Activated gamma-delta T cell (primary cell): Measurements from ENCODE around the gene SPATA46.

Experiments used
- DNase-seq: peaks from one replicate; lab custom pipeline; 2025; lab: John Stamatoyannopoulos, UW

Gene SPATA46

GRCh38 chr1:162373541-162374260 lies 3.0 kb downstream of the SPATA46 start:
- no peak for DNase-seq

GRCh38 chr1:162373072-162373427 lies 3.6 kb downstream of the SPATA46 start:
- DNase-seq: no peak

GRCh38 chr1:162372159-162373071 lies 4.2 kb downstream of the SPATA46 start:
- DNase-seq: no peak

DNA sequence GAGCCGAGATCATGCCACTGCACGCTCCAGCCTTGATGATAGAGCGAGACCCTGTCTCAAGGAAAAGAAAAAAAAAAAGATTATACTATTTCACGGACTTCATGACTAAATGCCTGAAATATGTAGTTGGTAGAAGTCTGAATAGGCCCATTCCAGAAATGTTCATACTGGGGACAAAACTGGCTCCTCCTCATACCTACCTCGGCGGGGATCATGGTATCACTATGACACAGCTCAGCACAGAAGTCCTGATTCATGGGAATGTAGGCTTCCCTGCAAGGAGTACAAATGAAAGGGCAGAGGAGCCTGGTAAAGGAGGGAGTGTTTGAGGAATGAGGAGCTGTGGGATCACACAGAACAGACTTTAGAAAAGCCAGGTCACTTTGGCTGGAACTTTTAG lies 5.0 kb downstream of the SPATA46 start:
- no peak for DNase-seq

GRCh38 chr1:162370721-162371120 lies 5.9 kb downstream of the SPATA46 start:
- no peak for DNase-seq

- no peak for DNase-seq
Measured at GRCh38 chr1:162370161-162370560, 6.5 kb downstream of the SPATA46 start.

- no peak for DNase-seq
Measured at GRCh38 chr1:162369571-162369970, 7.1 kb downstream of the SPATA46 start.

GRCh38 chr1:162368451-162368850 lies 8.2 kb downstream of the SPATA46 start:
- no peak for DNase-seq

DNA sequence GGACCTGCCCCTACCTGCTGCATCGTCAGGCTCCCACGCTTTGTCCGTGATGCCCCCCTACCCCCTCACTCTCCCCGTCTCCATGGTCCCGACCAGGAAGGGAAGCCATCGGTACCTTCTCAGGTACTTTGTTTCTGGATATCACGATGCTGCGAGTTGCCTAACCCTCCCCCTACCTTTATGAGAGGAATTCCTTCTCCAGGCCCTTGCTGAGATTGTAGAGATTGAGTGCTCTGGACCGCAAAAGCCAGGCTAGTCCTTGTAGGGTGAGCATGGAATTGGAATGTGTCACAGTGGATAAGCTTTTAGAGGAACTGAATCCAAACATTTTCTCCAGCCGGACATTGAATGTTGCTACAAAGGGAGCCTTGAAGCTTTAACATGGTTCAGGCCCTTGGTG lies 8.9 kb downstream of the SPATA46 start:
- no peak for DNase-seq

- no peak for DNase-seq
Measured at GRCh38 chr1:162367073-162367472, 9.6 kb downstream of the SPATA46 start.

GRCh38 chr1:162366671-162367070 lies 10.0 kb downstream of the SPATA46 start:
- DNase-seq: no peak

DNA sequence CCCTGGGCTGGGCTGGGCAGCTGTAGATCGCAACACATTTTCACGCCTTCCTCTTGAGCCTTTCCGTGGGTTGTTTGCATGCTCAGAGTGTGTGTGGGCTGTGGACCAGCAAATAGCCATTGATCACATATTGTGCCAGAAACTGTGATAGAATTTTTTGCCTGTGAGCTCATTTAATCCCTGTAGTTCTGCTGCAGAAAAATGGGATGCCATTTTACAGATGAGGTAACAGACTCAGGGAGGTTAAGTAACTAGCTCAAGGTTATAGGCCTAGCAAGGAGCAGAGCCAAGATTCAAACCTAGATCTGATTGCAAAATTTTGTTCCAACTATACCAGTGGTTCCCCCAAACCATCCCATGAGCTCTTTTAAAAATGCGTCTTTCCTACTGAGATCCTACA lies 10.5 kb downstream of the SPATA46 start:
- no peak for DNase-seq

- no peak for DNase-seq
Measured at GRCh38 chr1:162365284-162366020, 11.2 kb downstream of the SPATA46 start.

DNA sequence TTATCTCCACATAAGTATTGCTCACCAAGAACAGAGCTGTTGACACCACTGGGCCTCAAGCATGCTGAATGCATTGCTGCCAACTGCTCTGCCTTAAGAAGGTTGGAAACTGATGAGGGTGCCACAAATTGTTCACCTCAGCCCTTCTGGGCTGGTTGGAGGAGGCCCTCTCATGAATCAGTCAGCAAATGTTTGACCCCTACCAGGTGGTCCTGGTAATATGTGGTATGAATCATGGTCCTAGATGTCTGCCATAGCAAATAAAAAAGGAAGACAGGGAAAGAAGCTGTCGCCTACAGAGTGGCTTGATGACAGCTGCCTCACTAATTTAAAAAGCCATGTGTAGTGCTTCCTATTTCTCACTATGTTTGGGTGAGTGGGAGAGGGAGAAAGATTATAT lies 12.2 kb downstream of the SPATA46 start:
- DNase-seq: no peak

- no peak for DNase-seq
Measured at GRCh38 chr1:162363823-162364222, 12.8 kb downstream of the SPATA46 start.

GRCh38 chr1:162361349-162361748 lies 15.3 kb downstream of the SPATA46 start:
- no peak for DNase-seq

DNA sequence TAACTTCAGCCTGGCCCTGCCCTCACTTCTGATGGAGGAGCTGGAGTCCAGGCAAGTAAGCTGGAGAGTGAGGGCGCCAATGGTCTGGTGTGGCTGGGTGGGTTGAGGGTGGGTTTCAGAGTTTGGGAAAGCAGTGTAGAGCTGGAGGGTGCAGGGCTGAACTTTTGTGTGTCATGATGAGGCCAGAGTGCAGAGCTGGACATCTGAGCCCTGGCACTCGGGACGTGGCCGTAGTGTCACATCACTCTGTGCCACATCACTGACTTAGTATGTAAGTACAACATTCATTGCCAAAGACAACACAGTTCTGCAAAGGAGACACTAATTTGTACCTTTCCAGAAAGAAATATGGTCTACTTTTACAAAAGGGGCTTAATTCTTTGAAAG lies 15.8 kb downstream of the SPATA46 start:
- no peak for DNase-seq

GRCh38 chr1:162360237-162360873 lies 16.3 kb downstream of the SPATA46 start:
- DNase-seq: no peak

GRCh38 chr1:162359523-162360236 lies 17.0 kb downstream of the SPATA46 start:
- no peak for DNase-seq

- DNase-seq: no peak
Measured at GRCh38 chr1:162358928-162359327, 17.7 kb downstream of the SPATA46 start.

DNA sequence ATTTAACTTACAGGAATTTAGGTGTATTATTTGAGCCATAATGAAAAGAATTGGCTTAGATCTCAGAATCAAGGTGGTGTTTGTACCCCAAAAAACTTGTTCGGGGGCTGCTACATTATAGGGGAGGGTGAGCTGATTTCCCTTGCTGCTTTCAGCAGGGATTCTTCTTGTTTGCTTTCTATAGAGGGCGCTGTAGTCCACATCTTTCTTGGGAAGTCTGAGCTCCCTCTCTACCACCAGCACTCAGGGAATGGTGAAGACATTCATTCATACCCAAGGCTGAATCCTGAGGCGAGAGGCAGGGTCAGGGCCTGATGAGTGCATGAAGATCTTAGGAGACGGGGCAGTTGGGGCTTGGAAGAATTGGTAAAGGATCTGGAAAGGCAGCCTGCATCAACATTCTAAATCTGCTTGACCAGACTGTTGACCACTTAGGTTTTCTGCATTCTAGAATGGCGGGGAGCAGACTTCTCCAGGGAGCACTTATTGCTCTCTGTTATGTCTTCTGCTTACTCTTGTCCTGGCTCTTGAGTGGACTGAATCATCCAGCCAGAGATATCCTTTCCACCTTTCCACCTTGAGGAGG lies 18.9 kb downstream of the SPATA46 start:
- DNase-seq: no peak
